A673 (cell line): ENCODE data around the gene STARD5.

Experiments
- CTCF ChIP-seq: fragments of 300-800, 200-600 bp; sonication (generic); conservative IDR thresholded peaks from 2 replicates; pipeline ENCODE4 v1.5.1; 2017; ENCODE audit warnings: low read depth, mild to moderate bottlenecking, antibody characterized with exemption, low read length, moderate library complexity, mixed read lengths
- EZH2 ChIP-seq: fragments of 200-600 bp; sonication (generic); IDR thresholded peaks from 2 replicates; pipeline ENCODE4 v1.6.1; 2017; ENCODE audit warnings: borderline replicate concordance, low read depth, mild to moderate bottlenecking, mixed read lengths, antibody characterized with exemption, low read length; ENCODE audit not compliant: poor library complexity, severe bottlenecking

GRCh38 chr15:81361891-81362290, 38.0 kb upstream of the STARD5 start:
- TF ChIP-seq EZH2 (no peak), CTCF (no peak)
